ENCODE results near the gene CD63. TPM values are rescaled to one million over a fixed set of nuclear protein-coding genes. Genes with fewer than 3 reads are reported as not detected.

CD63 gene
- polyA plus RNA-seq, 1 donor from 2014 or later: 217 TPM

GRCh38 chr12:55722948-55723347, 5.9 kb downstream of the CD63 start:
- Histone ChIP-seq H2AFZ (ENCODE audit: low read depth, low read length) (no peak overlapping the region), H3K9me2 (ENCODE audit: insufficient read depth, low read length) (no peaks in the 10 kb centered on the region), H3K4me2 (ENCODE audit: low read length) (no peak overlapping the region), H3K27me3 (ENCODE audit: insufficient read depth, low read depth, low read length) (no peaks in the 10 kb centered on the region), H3K4me3 (ENCODE audit: low read length) (no peak overlapping the region), H3K9ac (ENCODE audit: low read length) (no peak overlapping the region), H3K9me3 (ENCODE audit: low read length) (no peaks in the 10 kb centered on the region), H3K27ac (ENCODE audit: low read length) (no peak overlapping the region), H3K36me3 (ENCODE audit: insufficient read depth, low read length) (peaks cover 3% of the 10 kb centered on the region), H3K79me2 (replicated peaks; ENCODE audit: insufficient read depth, low read length) (peaks cover 15% of the 10 kb centered on the region), H3F3A (ENCODE audit: insufficient read depth, low read length, poor library complexity, severe bottlenecking) (no peaks in the 10 kb centered on the region), H4K20me1 (ENCODE audit: insufficient read depth) (no peaks in the 10 kb centered on the region)
- no peak for TF ChIP-seq POLR2AphosphoS5 (IDR thresholded peaks at IDR 0.05)
- no peak for TF ChIP-seq REST (IDR thresholded peaks at IDR 0.05; ENCODE audit: borderline replicate concordance)
- TF ChIP-seq TAF1 (IDR thresholded peaks at IDR 0.05; ENCODE audit: low read depth): no peak
- no peak for TF ChIP-seq EZH2 (IDR thresholded peaks at IDR 0.05; ENCODE audit: borderline replicate concordance, insufficient read depth, low read length, poor library complexity, severe bottlenecking)
- TF ChIP-seq RAD21 (conservative IDR thresholded peaks at IDR 0.05): no peak
- TF ChIP-seq CTCF (IDR thresholded peaks at IDR 0.05; ENCODE audit: poor library complexity, severe bottlenecking): no peak
- no peak for TF ChIP-seq SMC3 (conservative IDR thresholded peaks at IDR 0.05; ENCODE audit: poor library complexity)
- TF ChIP-seq MXI1 (conservative IDR thresholded peaks at IDR 0.05; ENCODE audit: poor library complexity, severe bottlenecking): no peak
- no peak for TF ChIP-seq EP300 (conservative IDR thresholded peaks at IDR 0.05; ENCODE audit: poor library complexity, severe bottlenecking)

- no peaks in the 10 kb centered on the region for H3K27me3 ChIP-seq (ENCODE audit: insufficient read depth, low read depth, low read length)
- H3K9me2 ChIP-seq (ENCODE audit: insufficient read depth, low read length): no peaks in the 10 kb centered on the region
- H3K4me3 ChIP-seq (ENCODE audit: low read length): no peak overlapping the region
- H3K27ac ChIP-seq (ENCODE audit: low read length): no peak overlapping the region
- TF ChIP-seq RAD21 (conservative IDR thresholded peaks at IDR 0.05) (no peak), EP300 (conservative IDR thresholded peaks at IDR 0.05; ENCODE audit: poor library complexity, severe bottlenecking) (no peak), CTCF (IDR thresholded peaks at IDR 0.05; ENCODE audit: poor library complexity, severe bottlenecking) (no peak), SMC3 (conservative IDR thresholded peaks at IDR 0.05; ENCODE audit: poor library complexity) (no peak), POLR2AphosphoS5 (IDR thresholded peaks at IDR 0.05) (no peak), REST (IDR thresholded peaks at IDR 0.05; ENCODE audit: borderline replicate concordance) (no peak), TAF1 (IDR thresholded peaks at IDR 0.05; ENCODE audit: low read depth) (no peak), EZH2 (IDR thresholded peaks at IDR 0.05; ENCODE audit: borderline replicate concordance, insufficient read depth, low read length, poor library complexity, severe bottlenecking) (no peak), MXI1 (conservative IDR thresholded peaks at IDR 0.05; ENCODE audit: poor library complexity, severe bottlenecking) (no peak)
- peaks cover 3% of the 10 kb centered on the region for H3K36me3 ChIP-seq (ENCODE audit: insufficient read depth, low read length)
- H3K9me3 ChIP-seq (ENCODE audit: low read length): no peaks in the 10 kb centered on the region
- H2AFZ ChIP-seq (ENCODE audit: low read depth, low read length): no peak overlapping the region
- peaks cover 8% of the 10 kb centered on the region for H3K79me2 ChIP-seq (replicated peaks; ENCODE audit: insufficient read depth, low read length)
- H3K4me2 ChIP-seq (ENCODE audit: low read length): no peak overlapping the region
- H4K20me1 ChIP-seq (ENCODE audit: insufficient read depth): no peaks in the 10 kb centered on the region
- H3F3A ChIP-seq (ENCODE audit: insufficient read depth, low read length, poor library complexity, severe bottlenecking): no peaks in the 10 kb centered on the region
- no peak overlapping the region for H3K9ac ChIP-seq (ENCODE audit: low read length)
Observed at GRCh38 chr12:55721601-55722213, 7.1 kb downstream of the CD63 start.
